ENCODE measurements around the gene CITED1.

Gene CITED1

DNA sequence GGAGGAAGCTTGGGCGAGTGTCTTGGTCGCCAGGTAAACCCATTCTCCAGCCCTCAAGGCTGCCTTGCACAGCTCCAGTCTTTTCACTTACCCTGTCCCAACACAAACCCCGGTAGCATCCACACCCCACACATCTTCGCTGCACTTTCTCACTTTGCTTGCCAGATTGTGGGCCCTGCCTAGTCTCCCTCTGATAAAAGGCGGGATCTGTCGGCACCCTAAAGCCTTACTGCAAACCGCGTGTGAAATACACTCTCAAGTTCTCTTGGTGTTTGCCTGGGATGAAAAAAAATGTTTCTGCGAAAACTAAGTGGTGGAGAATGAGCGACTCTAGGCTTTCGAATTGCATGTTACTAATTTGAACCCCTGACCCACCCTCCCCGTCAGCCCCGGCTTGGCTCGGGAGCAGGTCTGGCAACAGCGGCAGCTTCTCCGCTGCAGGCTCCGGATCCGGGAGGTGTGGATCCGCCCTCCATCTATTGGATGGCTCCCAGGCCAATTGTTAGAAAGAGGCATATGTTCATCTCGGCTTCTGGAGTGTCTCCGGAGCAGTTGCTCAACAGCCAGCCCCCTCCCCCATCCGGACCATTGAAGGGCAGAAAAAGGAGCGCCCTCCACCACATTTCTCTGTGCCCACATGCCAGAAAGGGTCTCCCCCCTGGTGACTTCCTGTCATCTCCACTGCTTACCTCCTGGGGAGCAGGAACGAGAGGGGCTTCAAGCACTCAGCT, 3.0 kb upstream of the CITED1 start:
- DNase-seq: peak in 10 of 14 donors; percentile 1 to 40 (median 12)

DNA sequence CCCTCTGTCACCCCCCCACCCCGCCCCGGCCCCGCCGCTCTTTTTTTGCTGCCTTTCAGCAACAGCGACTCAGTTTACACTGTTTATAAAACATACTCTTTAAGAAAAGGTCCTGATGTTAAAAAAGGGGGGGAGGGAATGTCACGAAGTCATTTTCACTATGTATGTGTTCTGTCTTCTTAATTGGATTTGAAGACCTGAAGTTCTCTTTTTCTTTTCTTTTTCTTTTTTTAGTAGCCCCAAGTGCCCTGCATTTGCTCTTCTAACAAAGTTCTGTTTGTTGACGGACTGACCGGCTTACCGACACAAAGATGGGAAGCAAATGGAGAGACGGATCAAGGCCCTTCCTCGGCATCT, 2.5 kb upstream of the CITED1 start:
- DNase-seq: no peak

DNA sequence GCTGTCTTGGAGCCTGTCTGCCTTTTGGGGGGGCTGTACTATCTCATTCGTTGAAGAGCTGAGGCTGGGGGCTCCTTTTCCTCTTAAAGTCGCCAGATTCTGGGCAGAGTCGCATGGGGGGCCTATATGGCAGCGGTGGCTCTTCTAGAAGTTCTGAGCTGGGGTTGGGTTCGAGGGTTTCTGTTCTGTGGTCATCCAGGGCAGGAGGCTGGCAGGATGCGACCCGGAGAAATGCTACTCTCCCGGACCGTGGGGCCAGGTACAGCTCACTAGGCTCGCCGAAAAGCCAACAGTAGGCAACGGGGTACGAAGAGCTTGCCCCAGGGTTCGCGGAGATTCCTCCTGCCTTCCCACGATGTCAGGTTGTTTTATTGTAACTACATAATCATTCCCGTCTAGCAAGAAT, 1.9 kb upstream of the CITED1 start:
- DNase-seq: no peak

GRCh38 chrX:72306851-72307645, 1.3 kb upstream of the CITED1 start:
- peak in 12 of 14 donors; percentile 3 to 53 (median 30) for DNase-seq

GRCh38 chrX:72306085-72306801, 529 bp upstream of the CITED1 start:
- DNase-seq: no peak

DNA sequence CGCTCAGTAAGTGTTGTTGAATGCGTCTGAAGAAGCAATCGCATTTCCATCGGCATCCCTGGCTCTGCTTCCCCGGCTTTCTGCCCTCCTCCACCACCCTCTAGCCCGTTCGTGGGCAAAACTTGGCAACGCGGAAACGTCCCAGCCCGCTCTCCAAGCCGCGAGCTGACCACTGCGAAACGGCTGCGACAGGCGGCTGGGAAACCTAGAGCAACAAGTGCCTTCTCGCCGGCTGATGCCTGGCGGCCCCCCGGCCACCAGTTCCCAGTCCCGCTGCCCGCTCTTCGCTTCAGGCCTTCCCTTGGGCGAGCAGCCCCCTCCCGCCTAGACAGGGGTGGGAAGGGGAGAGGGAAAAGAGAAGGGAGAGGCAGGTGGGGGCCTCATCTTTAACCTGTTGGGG, 837 bp downstream of the CITED1 start:
- peak in 2 of 14 donors; percentile 1 to 2 for DNase-seq

DNA sequence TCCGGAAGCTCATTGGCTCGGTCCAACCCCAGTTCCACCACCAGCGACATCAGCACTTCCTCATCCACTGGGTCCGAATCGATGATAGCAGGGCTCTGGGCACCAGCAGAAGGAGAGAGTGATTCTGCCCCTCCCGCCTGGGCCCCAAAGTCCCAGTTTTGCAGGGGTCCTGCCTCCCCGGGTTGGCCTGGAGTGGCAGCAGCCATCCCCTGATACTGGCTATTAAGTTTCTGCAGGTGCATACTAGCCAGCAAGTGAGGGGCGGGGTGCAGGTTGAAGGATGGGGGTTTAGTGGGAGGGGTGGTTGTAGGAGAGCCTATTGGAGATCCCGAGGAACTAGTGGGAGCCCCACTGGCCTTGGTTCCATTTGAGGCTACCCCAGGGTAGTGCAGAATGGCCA, 3.9 kb downstream of the CITED1 start:
- DNase-seq: no peak

- DNase-seq: no peak
Observed at GRCh38 chrX:72299891-72300630, 5.7 kb downstream of the CITED1 start.

DNA sequence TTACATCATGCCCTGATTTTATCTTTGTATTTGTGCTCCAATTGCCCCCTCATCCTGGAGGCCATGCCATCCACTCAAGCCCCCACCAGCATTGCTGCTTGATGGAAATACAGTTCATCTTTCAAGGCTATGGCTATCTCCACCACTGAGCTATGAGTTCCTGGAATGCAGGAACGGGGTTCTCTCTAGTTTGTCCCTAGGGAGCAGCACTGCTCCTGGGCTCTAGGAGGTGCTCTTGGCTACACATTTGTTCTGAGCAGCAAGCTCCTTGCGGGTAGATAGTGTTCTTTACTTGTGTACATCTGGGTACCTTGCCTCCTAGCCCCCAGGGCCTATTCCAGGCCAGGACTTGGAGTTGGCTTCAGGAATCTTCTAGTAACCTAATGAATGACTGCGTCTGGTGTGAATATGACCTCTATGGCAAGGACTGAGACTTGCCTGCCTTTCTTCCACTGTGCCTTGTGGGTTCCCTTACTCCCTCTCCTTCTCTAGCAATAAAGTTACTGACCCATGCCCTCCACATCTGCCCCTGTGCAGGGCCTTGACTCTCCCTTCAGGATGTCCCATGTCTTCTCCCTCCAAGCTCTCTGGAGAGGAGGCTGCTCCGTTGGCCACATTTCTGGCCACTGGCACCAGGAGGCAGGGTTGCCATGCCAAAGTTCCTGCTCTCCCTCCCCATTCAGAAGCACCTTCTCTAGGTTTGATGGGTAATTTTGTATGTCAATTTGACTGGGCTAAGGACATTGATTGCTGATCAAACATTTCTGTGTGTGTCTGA, 7.6 kb downstream of the CITED1 start:
- no peak for DNase-seq

DNA sequence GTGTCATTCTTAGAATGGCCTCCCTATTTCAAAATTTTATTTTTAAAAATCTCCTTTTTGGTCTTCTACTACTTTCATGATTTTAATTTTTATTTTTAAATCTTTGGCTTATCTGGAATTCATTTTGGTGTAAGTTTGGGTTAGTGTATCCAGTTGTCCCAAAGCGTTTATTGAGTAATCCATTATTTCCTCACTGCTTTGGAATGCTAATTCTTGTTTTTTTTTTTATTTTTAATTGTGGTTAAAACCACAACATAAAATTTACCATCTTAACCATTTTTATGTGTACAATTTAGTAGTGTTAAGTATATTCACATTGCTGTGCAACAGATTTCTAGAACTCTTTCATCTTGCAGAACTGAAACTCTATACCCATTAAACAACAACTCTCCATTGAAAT, 8.7 kb downstream of the CITED1 start:
- no peak for DNase-seq

GRCh38 chrX:72295745-72296144, 10.0 kb downstream of the CITED1 start:
- no peak for DNase-seq

- DNase-seq: no peak
Observed at GRCh38 chrX:72294497-72294896, 11.2 kb downstream of the CITED1 start.

- DNase-seq: no peak
Observed at GRCh38 chrX:72282302-72282701, 23.4 kb downstream of the CITED1 start.

GRCh38 chrX:72280321-72280845, 25.3 kb downstream of the CITED1 start:
- DNase-seq: no peak

- DNase-seq: no peak
Observed at GRCh38 chrX:72276478-72276953, 29.2 kb downstream of the CITED1 start.

DNA sequence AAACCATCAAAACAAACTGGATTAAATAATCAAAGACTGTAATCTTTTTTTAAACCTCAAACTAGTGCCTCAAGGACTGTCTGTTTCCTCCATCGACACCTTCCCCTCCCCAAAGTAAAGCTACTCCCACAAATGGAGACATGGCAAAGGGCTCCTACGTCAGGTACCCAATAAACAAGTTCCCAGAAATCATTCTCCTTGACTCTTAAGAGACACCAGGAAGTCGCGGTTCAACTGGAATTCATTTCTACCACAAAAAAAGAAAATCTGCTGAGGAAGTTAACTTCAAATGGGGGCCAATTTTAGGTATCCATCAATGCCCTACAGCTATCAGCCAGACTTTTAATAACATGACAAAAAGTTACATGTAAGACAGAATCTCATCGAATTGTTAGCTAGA, 31.2 kb downstream of the CITED1 start:
- DNase-seq: no peak

GRCh38 chrX:72273718-72274117, 32.0 kb downstream of the CITED1 start:
- no peak for DNase-seq

- no peak for DNase-seq
Observed at GRCh38 chrX:72272868-72273267, 32.8 kb downstream of the CITED1 start.

DNA sequence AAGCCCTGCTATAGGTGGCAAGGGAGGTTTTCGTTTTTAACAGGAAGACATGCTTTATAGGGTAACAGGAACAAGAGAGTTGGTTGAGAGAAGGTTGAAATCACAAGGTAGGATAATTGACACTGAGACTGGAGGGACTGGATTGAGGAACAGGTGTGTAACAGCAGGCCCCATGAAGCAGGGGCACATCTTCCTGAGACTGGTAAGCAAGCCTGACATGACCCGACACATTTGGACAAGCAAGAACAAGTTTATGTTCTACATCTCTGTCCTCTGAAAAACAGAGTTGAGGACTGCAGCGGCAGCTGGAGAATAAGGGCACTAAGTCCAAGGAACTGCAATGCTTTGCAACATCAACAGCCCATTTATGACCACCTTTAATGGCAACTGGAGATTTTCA, 33.9 kb downstream of the CITED1 start:
- DNase-seq: no peak

DNA sequence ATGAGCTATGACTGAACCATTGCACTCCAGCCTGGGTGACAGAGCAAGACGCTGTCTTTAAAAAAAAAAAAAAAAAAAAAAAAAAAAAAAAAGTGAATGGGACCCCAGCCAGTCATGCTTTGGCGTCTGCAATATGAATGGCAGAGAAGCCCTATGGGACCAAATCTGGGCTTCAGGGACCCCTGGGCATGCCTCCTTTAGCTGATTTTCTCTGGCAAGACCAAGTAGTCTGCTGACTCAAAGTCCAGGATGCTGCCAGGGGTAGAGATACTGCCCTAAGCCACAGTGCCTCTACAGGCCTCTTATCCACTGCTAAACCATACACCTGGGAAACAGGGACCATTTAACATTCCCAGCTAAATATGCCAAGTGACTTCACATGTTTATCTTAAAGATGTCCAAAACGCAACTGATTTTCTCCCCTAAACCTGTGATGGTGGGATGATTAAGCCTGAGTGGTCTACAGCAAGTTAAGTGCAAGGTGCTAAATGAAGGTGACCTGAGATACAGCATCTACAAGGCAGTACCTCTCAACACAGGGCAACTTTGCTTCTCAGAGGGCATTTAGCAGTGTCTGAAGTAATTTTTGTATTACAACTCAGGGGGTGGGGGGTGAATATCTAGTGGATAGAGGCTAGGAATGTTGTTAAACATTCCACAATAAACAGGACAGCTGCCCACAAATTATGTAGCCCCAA, 34.5 kb downstream of the CITED1 start:
- no peak for DNase-seq

Data from C1 segment of cervical spinal cord (tissue), 14 donors.